ENCODE data around the gene BFSP2.

Gene BFSP2, protein sequence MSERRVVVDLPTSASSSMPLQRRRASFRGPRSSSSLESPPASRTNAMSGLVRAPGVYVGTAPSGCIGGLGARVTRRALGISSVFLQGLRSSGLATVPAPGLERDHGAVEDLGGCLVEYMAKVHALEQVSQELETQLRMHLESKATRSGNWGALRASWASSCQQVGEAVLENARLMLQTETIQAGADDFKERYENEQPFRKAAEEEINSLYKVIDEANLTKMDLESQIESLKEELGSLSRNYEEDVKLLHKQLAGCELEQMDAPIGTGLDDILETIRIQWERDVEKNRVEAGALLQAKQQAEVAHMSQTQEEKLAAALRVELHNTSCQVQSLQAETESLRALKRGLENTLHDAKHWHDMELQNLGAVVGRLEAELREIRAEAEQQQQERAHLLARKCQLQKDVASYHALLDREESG

GRCh38 chr3:133400006-133400515 is at the start of gene BFSP2:
Gene BFSP2, plus strand, starts transcription at chr3:133400056. Its CDS starts 28 bp downstream, at chr3:133400084.
- H3K4me1 ChIP-seq (ENCODE audit: control insufficient read depth, insufficient read depth, low read length), result peaks cover 5% of the 10 kb centered on the region
- H3K27me3 ChIP-seq (ENCODE audit: control insufficient read depth in 1 of 2, insufficient read depth in 2 of 2, low read length in 2 of 2), result peaks cover 0 to 2% of the 10 kb centered on the region in 2 donors
- no peaks in the 10 kb centered on the region for H3K9me3 ChIP-seq (ENCODE audit: control insufficient read depth in 2 of 2, low read length in 2 of 2)
- no peaks in the 10 kb centered on the region for H3K36me3 ChIP-seq (ENCODE audit: control insufficient read depth in 2 of 2, insufficient read depth in 2 of 2, low read length in 2 of 2)
- no peak within 1 kb of the TSS for H3K9ac ChIP-seq (ENCODE audit: low read length in 2 of 2)
- H3K4me3 ChIP-seq (ENCODE audit: low read length in 2 of 2), result no peak within 1 kb of the TSS
- no peak within 1 kb of the TSS for H3K27ac ChIP-seq (ENCODE audit: low read length)

DNA sequence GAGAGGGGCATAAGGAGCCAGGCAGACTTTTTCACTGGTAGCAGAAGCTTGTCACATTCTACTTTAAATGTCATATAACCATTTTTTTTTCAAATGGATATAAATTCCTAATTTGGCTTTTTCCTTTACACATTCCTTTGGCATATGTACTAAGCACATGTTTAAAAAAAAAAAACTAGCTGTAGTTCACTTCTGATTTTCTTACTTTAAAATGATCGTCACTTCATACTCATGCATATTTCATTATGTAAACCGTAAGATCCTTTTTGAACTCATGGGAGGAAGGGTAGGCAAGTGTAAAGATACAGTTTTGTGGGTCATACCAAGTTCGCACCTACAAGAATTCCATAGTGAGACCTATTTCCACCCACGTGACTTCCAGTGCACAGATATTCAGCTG is 45.1 kb upstream of the BFSP2 start:
- H3K4me3 ChIP-seq (ENCODE audit: low read length in 2 of 2), result no peak overlapping the region
- no peaks in the 10 kb centered on the region for H3K4me1 ChIP-seq (ENCODE audit: control insufficient read depth, insufficient read depth, low read length)
- H3K27me3 ChIP-seq (ENCODE audit: control insufficient read depth in 1 of 2, insufficient read depth in 2 of 2, low read length in 2 of 2), result no peaks in the 10 kb centered on the region
- no peak overlapping the region for H3K9ac ChIP-seq (ENCODE audit: low read length in 2 of 2)
- H3K9me3 ChIP-seq (ENCODE audit: control insufficient read depth in 2 of 2, low read length in 2 of 2), result peaks cover 0 to 2% of the 10 kb centered on the region in 2 donors
- no peak overlapping the region for H3K27ac ChIP-seq (ENCODE audit: low read length)
- no peaks in the 10 kb centered on the region for H3K36me3 ChIP-seq (ENCODE audit: control insufficient read depth in 2 of 2, insufficient read depth in 2 of 2, low read length in 2 of 2)

DNA sequence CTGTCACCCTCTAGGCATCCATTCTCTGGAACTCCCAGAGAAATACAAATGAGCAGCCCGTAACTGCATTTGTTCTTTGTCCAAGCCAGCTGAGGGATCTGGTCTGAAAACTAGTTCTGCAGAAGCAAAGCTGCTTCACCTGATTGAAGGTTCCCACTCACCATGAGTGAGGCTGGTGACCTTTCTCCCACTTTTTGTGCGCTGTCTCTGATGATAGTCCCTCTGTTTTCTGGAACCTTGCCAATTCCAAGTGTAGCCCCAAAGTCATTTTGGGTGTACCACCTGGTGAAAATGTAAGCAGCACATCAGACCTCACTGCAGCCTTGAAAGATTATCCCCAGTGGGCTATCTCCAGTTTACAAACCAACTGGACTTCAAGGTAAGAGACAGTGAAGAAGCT is 39.4 kb upstream of the BFSP2 start:
- H3K4me3 ChIP-seq (ENCODE audit: low read length in 2 of 2), result no peak overlapping the region

GRCh38 chr3:133361011-133361410 is 38.8 kb upstream of the BFSP2 start:
- H3K27ac ChIP-seq (ENCODE audit: low read length), result no peak overlapping the region
- H3K4me1 ChIP-seq (ENCODE audit: control insufficient read depth, insufficient read depth, low read length), result no peaks in the 10 kb centered on the region
- no peak overlapping the region for H3K4me3 ChIP-seq (ENCODE audit: low read length in 2 of 2)
- H3K27me3 ChIP-seq (ENCODE audit: control insufficient read depth in 1 of 2, insufficient read depth in 2 of 2, low read length in 2 of 2), result no peaks in the 10 kb centered on the region
- no peak overlapping the region for H3K9ac ChIP-seq (ENCODE audit: low read length in 2 of 2)
- no peaks in the 10 kb centered on the region for H3K9me3 ChIP-seq (ENCODE audit: control insufficient read depth in 2 of 2, low read length in 2 of 2)
- no peaks in the 10 kb centered on the region for H3K36me3 ChIP-seq (ENCODE audit: control insufficient read depth in 2 of 2, insufficient read depth in 2 of 2, low read length in 2 of 2)

More for the DNA sequence above, 39.4 kb upstream of the BFSP2 start:
- H3K9me3 ChIP-seq (ENCODE audit: control insufficient read depth in 2 of 2, low read length in 2 of 2), result no peaks in the 10 kb centered on the region
- H3K27me3 ChIP-seq (ENCODE audit: control insufficient read depth in 1 of 2, insufficient read depth in 2 of 2, low read length in 2 of 2), result no peaks in the 10 kb centered on the region
- H3K9ac ChIP-seq (ENCODE audit: low read length in 2 of 2), result no peak overlapping the region
- no peak overlapping the region for H3K27ac ChIP-seq (ENCODE audit: low read length)
- no peaks in the 10 kb centered on the region for H3K4me1 ChIP-seq (ENCODE audit: control insufficient read depth, insufficient read depth, low read length)
- H3K36me3 ChIP-seq (ENCODE audit: control insufficient read depth in 2 of 2, insufficient read depth in 2 of 2, low read length in 2 of 2), result no peaks in the 10 kb centered on the region

DNA sequence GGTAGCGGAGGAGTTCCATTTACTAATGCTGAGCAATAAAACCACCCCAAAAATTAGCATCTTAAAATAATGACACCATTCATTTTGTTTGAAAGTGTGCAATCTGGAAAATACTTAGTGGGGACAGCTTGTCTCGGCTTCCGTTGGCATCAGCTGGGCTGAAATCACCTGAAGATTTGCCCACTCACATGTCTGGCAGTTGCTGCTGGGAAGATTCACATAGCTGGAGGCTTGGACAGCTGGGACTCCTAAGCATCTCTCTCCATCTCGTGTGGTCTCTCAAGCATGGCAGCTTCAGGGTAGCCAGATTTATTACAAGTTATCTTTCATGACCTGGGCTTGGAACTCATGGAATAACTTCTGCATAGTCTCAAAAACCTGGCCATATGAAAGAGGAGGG is 38.4 kb upstream of the BFSP2 start:
- no peaks in the 10 kb centered on the region for H3K4me1 ChIP-seq (ENCODE audit: control insufficient read depth, insufficient read depth, low read length)
- H3K4me3 ChIP-seq (ENCODE audit: low read length in 2 of 2), result no peak overlapping the region
- H3K36me3 ChIP-seq (ENCODE audit: control insufficient read depth in 2 of 2, insufficient read depth in 2 of 2, low read length in 2 of 2), result no peaks in the 10 kb centered on the region
- H3K27ac ChIP-seq (ENCODE audit: low read length), result no peak overlapping the region
- H3K9me3 ChIP-seq (ENCODE audit: control insufficient read depth in 2 of 2, low read length in 2 of 2), result no peaks in the 10 kb centered on the region
- H3K9ac ChIP-seq (ENCODE audit: low read length in 2 of 2), result no peak overlapping the region
- no peaks in the 10 kb centered on the region for H3K27me3 ChIP-seq (ENCODE audit: control insufficient read depth in 1 of 2, insufficient read depth in 2 of 2, low read length in 2 of 2)

DNA sequence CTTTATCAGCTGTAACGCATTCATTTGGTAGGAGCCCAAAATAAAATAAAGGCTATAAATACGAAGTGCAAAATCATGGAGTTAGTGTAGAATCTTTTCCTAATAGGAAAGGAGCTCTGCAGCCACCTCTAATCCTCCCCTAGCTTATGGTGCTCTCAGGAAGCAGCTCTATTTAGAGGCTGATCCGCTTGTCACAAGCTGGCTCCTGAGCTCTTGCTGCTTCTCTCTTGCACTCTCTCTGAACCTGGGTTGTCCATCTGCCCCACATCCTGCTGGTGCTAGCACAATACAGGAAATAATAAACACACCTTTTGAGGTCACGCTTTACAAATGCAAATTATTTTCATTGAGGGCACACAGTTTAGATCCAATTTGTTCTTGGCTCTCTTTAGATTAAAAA is 37.3 kb upstream of the BFSP2 start:
- Histone ChIP-seq H3K4me1 (ENCODE audit: control insufficient read depth, insufficient read depth, low read length) (no peaks in the 10 kb centered on the region), H3K27me3 (ENCODE audit: control insufficient read depth in 1 of 2, insufficient read depth in 2 of 2, low read length in 2 of 2) (no peaks in the 10 kb centered on the region), H3K9ac (ENCODE audit: low read length in 2 of 2) (no peak overlapping the region), H3K27ac (ENCODE audit: low read length) (no peak overlapping the region), H3K4me3 (ENCODE audit: low read length in 2 of 2) (no peak overlapping the region), H3K9me3 (ENCODE audit: control insufficient read depth in 2 of 2, low read length in 2 of 2) (no peaks in the 10 kb centered on the region), H3K36me3 (ENCODE audit: control insufficient read depth in 2 of 2, insufficient read depth in 2 of 2, low read length in 2 of 2) (no peaks in the 10 kb centered on the region)

GRCh38 chr3:133364704-133365103 is 35.2 kb upstream of the BFSP2 start:
- H3K36me3 ChIP-seq (ENCODE audit: control insufficient read depth in 2 of 2, insufficient read depth in 2 of 2, low read length in 2 of 2), result no peaks in the 10 kb centered on the region
- no peak overlapping the region for H3K4me3 ChIP-seq (ENCODE audit: low read length in 2 of 2)
- no peak overlapping the region for H3K9ac ChIP-seq (ENCODE audit: low read length in 2 of 2)
- H3K27me3 ChIP-seq (ENCODE audit: control insufficient read depth in 1 of 2, insufficient read depth in 2 of 2, low read length in 2 of 2), result no peaks in the 10 kb centered on the region
- H3K9me3 ChIP-seq (ENCODE audit: control insufficient read depth in 2 of 2, low read length in 2 of 2), result no peaks in the 10 kb centered on the region
- H3K27ac ChIP-seq (ENCODE audit: low read length), result no peak overlapping the region
- no peaks in the 10 kb centered on the region for H3K4me1 ChIP-seq (ENCODE audit: control insufficient read depth, insufficient read depth, low read length)

- H3K9ac ChIP-seq (ENCODE audit: low read length in 2 of 2), result no peak overlapping the region
- no peak overlapping the region for H3K4me3 ChIP-seq (ENCODE audit: low read length in 2 of 2)
- H3K27me3 ChIP-seq (ENCODE audit: control insufficient read depth in 1 of 2, insufficient read depth in 2 of 2, low read length in 2 of 2), result no peaks in the 10 kb centered on the region
- H3K36me3 ChIP-seq (ENCODE audit: control insufficient read depth in 2 of 2, insufficient read depth in 2 of 2, low read length in 2 of 2), result no peaks in the 10 kb centered on the region
- no peak overlapping the region for H3K27ac ChIP-seq (ENCODE audit: low read length)
- H3K4me1 ChIP-seq (ENCODE audit: control insufficient read depth, insufficient read depth, low read length), result no peaks in the 10 kb centered on the region
- H3K9me3 ChIP-seq (ENCODE audit: control insufficient read depth in 2 of 2, low read length in 2 of 2), result no peaks in the 10 kb centered on the region
These were observed 32.9 kb upstream of the BFSP2 start for GRCh38 chr3:133366921-133367320.

DNA sequence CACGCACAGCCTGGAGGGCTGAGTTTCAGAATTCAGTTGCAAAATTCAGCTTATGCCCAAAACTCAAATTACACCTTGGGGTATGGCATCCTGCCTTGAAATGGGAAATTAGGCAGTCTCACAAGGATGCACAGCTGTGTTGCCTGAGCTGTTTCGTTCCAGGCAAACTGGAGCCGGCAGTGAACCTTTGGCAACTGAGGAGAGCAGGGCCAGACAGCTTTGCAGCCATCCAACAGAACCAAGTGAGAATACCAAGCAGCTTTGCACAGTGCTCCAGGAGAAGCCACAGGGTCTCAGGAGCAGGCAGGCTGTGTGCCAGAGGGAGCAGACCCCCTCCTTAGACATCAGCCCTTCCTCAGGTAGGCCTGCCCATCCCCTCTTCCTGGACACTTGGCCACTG is 32.5 kb upstream of the BFSP2 start:
- Histone ChIP-seq H3K9ac (ENCODE audit: low read length in 2 of 2) (no peak overlapping the region), H3K36me3 (ENCODE audit: control insufficient read depth in 2 of 2, insufficient read depth in 2 of 2, low read length in 2 of 2) (no peaks in the 10 kb centered on the region), H3K27ac (ENCODE audit: low read length) (no peak overlapping the region), H3K9me3 (ENCODE audit: control insufficient read depth in 2 of 2, low read length in 2 of 2) (no peaks in the 10 kb centered on the region), H3K4me1 (ENCODE audit: control insufficient read depth, insufficient read depth, low read length) (no peaks in the 10 kb centered on the region), H3K4me3 (ENCODE audit: low read length in 2 of 2) (no peak overlapping the region), H3K27me3 (ENCODE audit: control insufficient read depth in 1 of 2, insufficient read depth in 2 of 2, low read length in 2 of 2) (no peaks in the 10 kb centered on the region)

- H3K27me3 ChIP-seq (ENCODE audit: control insufficient read depth in 1 of 2, insufficient read depth in 2 of 2, low read length in 2 of 2), result no peaks in the 10 kb centered on the region
- H3K4me1 ChIP-seq (ENCODE audit: control insufficient read depth, insufficient read depth, low read length), result no peaks in the 10 kb centered on the region
- H3K36me3 ChIP-seq (ENCODE audit: control insufficient read depth in 2 of 2, insufficient read depth in 2 of 2, low read length in 2 of 2), result no peaks in the 10 kb centered on the region
- no peak overlapping the region for H3K27ac ChIP-seq (ENCODE audit: low read length)
- H3K4me3 ChIP-seq (ENCODE audit: low read length in 2 of 2), result no peak overlapping the region
- no peak overlapping the region for H3K9ac ChIP-seq (ENCODE audit: low read length in 2 of 2)
- H3K9me3 ChIP-seq (ENCODE audit: control insufficient read depth in 2 of 2, low read length in 2 of 2), result no peaks in the 10 kb centered on the region
These were observed 31.9 kb upstream of the BFSP2 start for GRCh38 chr3:133367956-133368355.

- Histone ChIP-seq H3K9ac (ENCODE audit: low read length in 2 of 2) (no peak overlapping the region), H3K9me3 (ENCODE audit: control insufficient read depth in 2 of 2, low read length in 2 of 2) (no peaks in the 10 kb centered on the region), H3K36me3 (ENCODE audit: control insufficient read depth in 2 of 2, insufficient read depth in 2 of 2, low read length in 2 of 2) (no peaks in the 10 kb centered on the region), H3K4me3 (ENCODE audit: low read length in 2 of 2) (no peak overlapping the region), H3K27me3 (ENCODE audit: control insufficient read depth in 1 of 2, insufficient read depth in 2 of 2, low read length in 2 of 2) (no peaks in the 10 kb centered on the region), H3K4me1 (ENCODE audit: control insufficient read depth, insufficient read depth, low read length) (no peaks in the 10 kb centered on the region), H3K27ac (ENCODE audit: low read length) (no peak overlapping the region)
These were observed 31.3 kb upstream of the BFSP2 start for GRCh38 chr3:133368371-133369067.

Data from stomach smooth muscle (tissue), 2 donors.